HG02885 (cell line): Measurements from ENCODE around the gene ASPHD2.

Experiments used
- ATAC-seq: cut with Tn5 transposase; IDR thresholded peaks from one replicate; pipeline ENCODE4 v1.9.1; 2021; ENCODE audit warnings: mild to moderate bottlenecking; ENCODE audit not compliant: unreplicated experiment, poor library complexity

ASPHD2 gene

GRCh38 chr22:26470807-26471206 lies 41.7 kb downstream of the ASPHD2 start:
- no peak for ATAC-seq

GRCh38 chr22:26471522-26471921 lies 42.5 kb downstream of the ASPHD2 start:
- no peak for ATAC-seq

GRCh38 chr22:26474682-26475081 lies 45.6 kb downstream of the ASPHD2 start:
- ATAC-seq, result no peak

DNA sequence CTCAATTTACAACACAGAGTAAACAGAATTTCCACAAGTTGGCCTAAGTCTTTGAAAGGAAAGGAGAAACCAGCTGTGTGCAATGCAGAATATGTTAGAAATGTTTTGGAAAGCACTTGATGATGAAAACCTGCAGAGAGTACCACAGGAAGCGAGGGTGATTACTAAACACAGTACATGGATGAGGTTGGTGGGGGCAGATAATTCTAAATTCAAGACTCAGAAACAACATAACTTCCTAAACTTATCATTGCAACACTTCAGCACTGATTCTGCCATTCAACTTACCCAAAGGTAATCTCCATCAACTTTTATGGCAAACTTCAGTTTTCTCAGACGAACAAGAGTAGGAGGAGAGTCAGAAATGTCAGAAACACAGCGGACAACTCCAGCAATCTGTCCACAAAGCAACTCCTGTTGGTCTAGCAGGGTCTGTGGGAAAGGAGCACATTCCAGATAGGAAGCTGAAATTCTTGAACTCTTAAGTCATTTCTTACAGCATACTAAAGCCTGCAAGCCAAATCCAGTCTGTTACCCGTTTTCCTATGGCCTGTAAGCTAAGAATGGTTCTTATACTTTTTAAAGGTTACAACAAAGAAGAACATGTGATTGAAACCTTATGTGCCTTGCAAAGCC lies 47.8 kb downstream of the ASPHD2 start:
- no peak for ATAC-seq

- no peak for ATAC-seq
These were observed 48.3 kb downstream of the ASPHD2 start for GRCh38 chr22:26477341-26477731.

- ATAC-seq, result no peak
These were observed 50.2 kb downstream of the ASPHD2 start for GRCh38 chr22:26479043-26479791.

GRCh38 chr22:26479792-26480610 lies 50.9 kb downstream of the ASPHD2 start:
- ATAC-seq, result no peak

- ATAC-seq, result no peak
These were observed 51.5 kb downstream of the ASPHD2 start for GRCh38 chr22:26480611-26480932.

- no peak for ATAC-seq
These were observed 52.1 kb downstream of the ASPHD2 start for GRCh38 chr22:26481112-26481693.

DNA sequence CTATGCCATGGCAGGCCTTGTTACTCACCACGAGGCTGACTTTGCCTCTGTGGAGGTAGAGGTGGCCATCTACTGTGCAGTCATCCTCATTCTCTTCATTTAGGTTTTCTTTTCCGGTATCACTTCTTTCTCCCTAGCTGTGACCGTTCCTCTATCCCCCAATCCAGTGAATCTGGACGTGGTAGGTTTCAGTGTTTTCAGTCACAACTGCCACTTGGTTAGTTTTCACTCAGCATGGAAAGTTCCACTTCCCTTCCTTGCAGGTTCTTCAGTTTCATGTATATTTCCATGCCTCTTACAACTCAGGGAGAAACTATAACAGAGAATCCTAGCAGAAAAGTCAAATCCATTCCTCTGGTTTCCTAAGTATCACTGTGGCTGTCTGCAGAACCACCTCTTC lies 52.6 kb downstream of the ASPHD2 start:
- no peak for ATAC-seq

- no peak for ATAC-seq
These were observed 53.1 kb downstream of the ASPHD2 start for GRCh38 chr22:26482161-26482560.

DNA sequence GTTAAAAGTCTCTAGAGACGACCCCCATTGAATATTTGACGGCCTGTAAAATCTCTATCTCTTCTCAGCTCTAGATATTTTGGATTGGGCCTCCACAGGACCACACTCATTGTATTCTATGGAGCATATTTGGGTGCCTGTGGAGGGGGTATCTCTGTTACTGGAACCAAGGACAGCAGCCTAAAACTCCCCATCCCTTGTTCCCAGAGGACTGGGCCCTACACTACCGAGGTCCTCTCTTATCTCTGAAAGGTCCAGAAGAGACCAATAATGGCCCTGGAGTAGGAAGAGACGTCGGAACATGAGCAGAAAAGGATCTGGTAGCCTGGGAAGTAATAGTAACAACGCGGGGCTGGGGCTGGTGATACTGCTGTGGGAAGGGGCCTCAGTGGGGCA lies 54.0 kb downstream of the ASPHD2 start:
- no peak for ATAC-seq

- peak; percentile 72 for ATAC-seq
These were observed 54.6 kb downstream of the ASPHD2 start, which contains the start of the genes HPS4 and SRRD for GRCh38 chr22:26483439-26484359. Gene HPS4, minus strand, starts transcription at chr22:26483783. Its CDS starts 2,021 bp downstream, at chr22:26481762. Gene SRRD, plus strand, starts transcription at chr22:26483877. Its CDS starts 14 bp downstream, at chr22:26483891.

DNA sequence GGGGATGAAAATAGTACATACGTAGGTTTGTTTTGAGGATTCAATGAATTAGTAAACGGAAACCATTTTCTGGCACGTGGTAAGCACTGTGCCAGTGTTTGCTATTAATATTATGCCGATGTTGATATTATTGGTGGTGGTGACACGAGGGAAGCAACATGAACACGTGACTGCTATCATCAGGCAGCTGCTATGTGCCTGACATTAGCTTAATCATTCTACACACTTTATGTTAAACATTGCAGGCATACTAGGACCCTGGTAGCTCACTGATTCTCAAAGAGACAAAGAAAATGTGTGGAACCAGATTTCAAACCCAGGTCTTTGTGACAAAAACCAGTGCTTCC lies 55.3 kb downstream of the ASPHD2 start:
- ATAC-seq, result no peak

GRCh38 chr22:26485013-26485412 lies 56.0 kb downstream of the ASPHD2 start:
- ATAC-seq, result no peak

GRCh38 chr22:26485806-26486390 lies 56.8 kb downstream of the ASPHD2 start:
- ATAC-seq, result no peak

- no peak for ATAC-seq
These were observed 57.3 kb downstream of the ASPHD2 start for GRCh38 chr22:26486394-26486793.

- no peak for ATAC-seq
These were observed 58.9 kb downstream of the ASPHD2 start for GRCh38 chr22:26487996-26488395.

- ATAC-seq, result no peak
These were observed 60.5 kb downstream of the ASPHD2 start for GRCh38 chr22:26489447-26490036.
